GM12874 (cell line): ENCODE data around the gene EFNA5.

Experiments
- TF ChIP-seq, protein P1 (sequence below): IDR thresholded peaks from 2 replicates; pipeline ENCODE4 v1.5.1; 2011; ENCODE audit warnings: low read depth, mild to moderate bottlenecking, control low read depth, low read length, moderate library complexity; ENCODE audit not compliant: insufficient read depth

EFNA5 gene

GRCh38 chr5:107467137-107467932 lies 203.4 kb downstream of the EFNA5 start:
- TF ChIP-seq, protein P1, sequence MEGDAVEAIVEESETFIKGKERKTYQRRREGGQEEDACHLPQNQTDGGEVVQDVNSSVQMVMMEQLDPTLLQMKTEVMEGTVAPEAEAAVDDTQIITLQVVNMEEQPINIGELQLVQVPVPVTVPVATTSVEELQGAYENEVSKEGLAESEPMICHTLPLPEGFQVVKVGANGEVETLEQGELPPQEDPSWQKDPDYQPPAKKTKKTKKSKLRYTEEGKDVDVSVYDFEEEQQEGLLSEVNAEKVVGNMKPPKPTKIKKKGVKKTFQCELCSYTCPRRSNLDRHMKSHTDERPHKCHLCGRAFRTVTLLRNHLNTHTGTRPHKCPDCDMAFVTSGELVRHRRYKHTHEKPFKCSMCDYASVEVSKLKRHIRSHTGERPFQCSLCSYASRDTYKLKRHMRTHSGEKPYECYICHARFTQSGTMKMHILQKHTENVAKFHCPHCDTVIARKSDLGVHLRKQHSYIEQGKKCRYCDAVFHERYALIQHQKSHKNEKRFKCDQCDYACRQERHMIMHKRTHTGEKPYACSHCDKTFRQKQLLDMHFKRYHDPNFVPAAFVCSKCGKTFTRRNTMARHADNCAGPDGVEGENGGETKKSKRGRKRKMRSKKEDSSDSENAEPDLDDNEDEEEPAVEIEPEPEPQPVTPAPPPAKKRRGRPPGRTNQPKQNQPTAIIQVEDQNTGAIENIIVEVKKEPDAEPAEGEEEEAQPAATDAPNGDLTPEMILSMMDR = no peak

DNA sequence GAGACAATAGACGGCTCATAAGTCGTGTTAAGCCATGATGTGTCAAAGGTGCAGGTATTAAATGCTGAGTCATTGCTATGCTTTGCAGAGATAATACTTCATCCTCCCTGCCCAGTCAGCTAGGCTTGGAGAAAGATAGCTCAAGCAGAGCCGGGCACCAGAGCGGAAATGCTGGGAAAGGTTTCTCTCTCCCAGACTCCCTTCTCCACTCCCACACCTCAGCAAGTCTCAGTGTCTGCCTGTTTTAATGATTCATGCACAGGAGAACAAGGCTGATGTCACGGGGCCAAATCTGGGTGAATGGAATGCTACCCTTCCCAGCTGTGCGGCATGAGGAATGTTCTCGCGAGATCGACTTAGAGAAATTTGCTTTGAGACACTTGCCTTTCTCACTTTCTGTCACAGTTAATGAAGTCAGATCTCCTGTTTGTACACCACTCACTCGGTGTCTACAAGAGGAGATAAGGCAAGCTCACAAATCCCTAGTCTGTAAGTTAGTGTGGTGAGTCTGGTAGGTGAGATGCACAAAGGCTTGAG lies 204.4 kb downstream of the EFNA5 start:
- TF ChIP-seq, protein P1 = no peak

DNA sequence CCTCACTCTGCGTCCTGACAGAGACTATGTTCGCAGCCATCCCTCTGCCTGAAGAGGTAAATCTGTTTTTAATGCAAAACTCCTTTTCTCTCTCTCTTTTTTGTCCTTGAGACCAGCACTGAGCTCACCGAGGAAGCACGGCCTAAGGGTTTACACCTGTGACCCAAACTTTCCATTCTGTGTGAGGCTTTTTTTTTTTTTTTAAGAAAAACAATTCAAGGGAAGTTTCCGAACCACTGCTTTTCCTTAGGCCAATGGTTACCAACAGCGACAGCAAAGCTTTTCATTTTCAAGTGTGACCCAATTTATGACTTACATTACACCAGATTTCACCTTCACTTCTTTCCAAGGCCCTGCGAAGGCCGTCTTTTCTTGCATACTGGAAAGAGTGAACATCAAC lies 205.9 kb downstream of the EFNA5 start:
- TF ChIP-seq, protein P1 = no peak

GRCh38 chr5:107464416-107464815 lies 206.3 kb downstream of the EFNA5 start:
- TF ChIP-seq, protein P1 = no peak

- TF ChIP-seq, protein P1 = no peak
Measured at GRCh38 chr5:107463731-107464130, 207.0 kb downstream of the EFNA5 start.

- TF ChIP-seq, protein P1 = no peak
Measured at GRCh38 chr5:107461770-107462169, 209.0 kb downstream of the EFNA5 start.

DNA sequence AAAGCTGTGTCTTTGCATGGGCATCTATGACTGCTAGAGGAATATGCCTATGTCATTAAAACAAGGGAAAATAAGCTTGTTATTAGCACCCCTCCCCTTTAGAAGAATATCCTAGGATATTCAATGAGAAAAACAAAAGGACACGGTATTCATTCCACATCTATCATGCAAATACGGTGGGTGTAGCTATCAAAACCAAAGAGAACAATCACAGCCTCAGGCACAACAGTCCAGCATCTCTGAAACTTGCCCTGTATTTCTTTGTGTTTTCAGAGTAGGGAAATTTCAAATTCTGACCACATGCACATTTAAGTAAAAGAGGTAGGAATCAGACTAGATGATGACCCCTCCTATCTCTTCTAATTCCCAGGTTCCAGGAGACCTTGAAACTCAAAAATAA lies 209.9 kb downstream of the EFNA5 start:
- TF ChIP-seq, protein P1 = no peak
